Activated CD4-positive, alpha-beta T cell treated with anti-CD3 and anti-CD28 coated beads, Interleukin-2, amount 10 ng/mL, durations not matched to agents 7 days and 5 days (primary cell): ENCODE data around the gene MYL3. TPM values are rescaled to one million over a fixed set of nuclear protein-coding genes. Genes with fewer than 3 reads are reported as not detected.

ENCODE experiments used
- CTCF ChIA-PET: fragments of 350-600 bp; sonication (Branson Sonifier 250); formaldehyde crosslinking; loops from one replicate; lab custom pipeline; 2021; ENCODE audit warnings: antibody characterized with exemption; lab: Charles Lee
- POLR2A ChIA-PET: fragments of 350-600 bp; sonication (Branson Sonifier 250); formaldehyde crosslinking; loops from one replicate; lab custom pipeline; 2021; ENCODE audit warnings: antibody characterized with exemption; lab: Charles Lee
- DNase-seq: peaks from one replicate; pipeline ENCODE4 v3.0.0-alpha.2; 2020
- H3K27ac Mint-ChIP-seq: one replicate; pipeline ENCODE4 v1.8.0; 2021; ENCODE audit warnings: mild to moderate bottlenecking, moderate library complexity, mixed read lengths
- H3K27me3 Mint-ChIP-seq: one replicate; pipeline ENCODE4 v1.8.0; 2021; ENCODE audit warnings: mixed read lengths
- H3K36me3 Mint-ChIP-seq: one replicate; pipeline ENCODE4 v1.8.0; 2021; ENCODE audit warnings: low read depth, mixed read lengths
- H3K4me1 Mint-ChIP-seq: one replicate; pipeline ENCODE4 v1.8.0; 2021; ENCODE audit warnings: mixed read lengths
- H3K4me3 Mint-ChIP-seq: one replicate; pipeline ENCODE4 v1.8.0; 2021; ENCODE audit warnings: mild to moderate bottlenecking, moderate library complexity, mixed read lengths
- H3K9me3 Mint-ChIP-seq: one replicate; pipeline ENCODE4 v1.8.0; 2021; ENCODE audit warnings: mixed read lengths
- total RNA-seq, 2 experiments: library from RNA; stranded (reverse); gene quantifications; one replicate each; pipeline ENCODE4 v1.2.3, GENCODE V29; 2021

MYL3 gene
- total RNA-seq, 2 experiments from 2014 or later: not detected

GRCh38 chr3:46887980-46888494 lies 24.8 kb upstream of the MYL3 start:
- CTCF ChIA-PET: no interaction called here
- POLR2A ChIA-PET: no interaction called here

GRCh38 chr3:46885612-46886011 lies 22.4 kb upstream of the MYL3 start:
- CTCF ChIA-PET: no interaction called here
- POLR2A ChIA-PET: no interaction called here
- H3K36me3 Mint-ChIP-seq: no peaks in the 10 kb centered on the region
- peaks cover 3% of the 10 kb centered on the region for H3K4me1 Mint-ChIP-seq
- H3K9me3 Mint-ChIP-seq: no peaks in the 10 kb centered on the region
- peaks cover 53% of the 10 kb centered on the region for H3K27me3 Mint-ChIP-seq
- no peak overlapping the region for H3K4me3 Mint-ChIP-seq
- no peak overlapping the region for H3K27ac Mint-ChIP-seq
- no peak for DNase-seq

More at GRCh38 chr3:46887980-46888494, 24.8 kb upstream of the MYL3 start:
- H3K9me3 Mint-ChIP-seq: no peaks in the 10 kb centered on the region
- peaks cover 55% of the 10 kb centered on the region for H3K27me3 Mint-ChIP-seq
- DNase-seq: no peak
- H3K36me3 Mint-ChIP-seq: no peaks in the 10 kb centered on the region
- H3K27ac Mint-ChIP-seq: no peak overlapping the region
- H3K4me3 Mint-ChIP-seq: no peak overlapping the region
- peaks cover 10% of the 10 kb centered on the region for H3K4me1 Mint-ChIP-seq

GRCh38 chr3:46884929-46885328 lies 21.7 kb upstream of the MYL3 start:
- no peak overlapping the region for H3K4me3 Mint-ChIP-seq
- H3K36me3 Mint-ChIP-seq: no peaks in the 10 kb centered on the region
- no peak overlapping the region for H3K27ac Mint-ChIP-seq
- no peak for DNase-seq
- H3K9me3 Mint-ChIP-seq: no peaks in the 10 kb centered on the region
- H3K27me3 Mint-ChIP-seq: peaks cover 57% of the 10 kb centered on the region
- CTCF ChIA-PET: interaction anchor here (1.2 kb wide), 1 partner anchor 8 kb away, joined by 3 read pairs; no protein-coding TSS in a partner anchor
- H3K4me1 Mint-ChIP-seq: peaks cover 3% of the 10 kb centered on the region
- POLR2A ChIA-PET: no interaction called here

GRCh38 chr3:46884427-46884826 lies 21.2 kb upstream of the MYL3 start:
- no peaks in the 10 kb centered on the region for H3K9me3 Mint-ChIP-seq
- DNase-seq: no peak
- peaks cover 3% of the 10 kb centered on the region for H3K4me1 Mint-ChIP-seq
- no peak overlapping the region for H3K27ac Mint-ChIP-seq
- ChIA-PET POLR2A (no interaction called here), CTCF (interaction anchor here (1.2 kb wide), 1 partner anchor 9 kb away, joined by 3 read pairs; no protein-coding TSS in a partner anchor)
- peaks cover 58% of the 10 kb centered on the region for H3K27me3 Mint-ChIP-seq
- no peak overlapping the region for H3K4me3 Mint-ChIP-seq
- no peaks in the 10 kb centered on the region for H3K36me3 Mint-ChIP-seq

GRCh38 chr3:46883830-46884185 lies 20.6 kb upstream of the MYL3 start:
- Mint-ChIP-seq H3K9me3 (no peaks in the 10 kb centered on the region), H3K4me1 (peaks cover 3% of the 10 kb centered on the region), H3K27me3 (peaks cover 59% of the 10 kb centered on the region), H3K4me3 (no peak overlapping the region), H3K36me3 (no peaks in the 10 kb centered on the region), H3K27ac (no peak overlapping the region)
- ChIA-PET CTCF (interaction anchor here (1.2 kb wide), 1 partner anchor 9 kb away, joined by 3 read pairs; no protein-coding TSS in a partner anchor), POLR2A (no interaction called here)
- DNase-seq: no peak

- ChIA-PET POLR2A (no interaction called here), CTCF (no interaction called here)
- DNase-seq: no peak
- peaks cover 3% of the 10 kb centered on the region for H3K4me1 Mint-ChIP-seq
- no peaks in the 10 kb centered on the region for H3K36me3 Mint-ChIP-seq
- peaks cover 59% of the 10 kb centered on the region for H3K27me3 Mint-ChIP-seq
- H3K27ac Mint-ChIP-seq: no peak overlapping the region
- H3K9me3 Mint-ChIP-seq: no peaks in the 10 kb centered on the region
- H3K4me3 Mint-ChIP-seq: peak overlapping the region; percentile 41
Measured at GRCh38 chr3:46883054-46883829, 20.0 kb upstream of the MYL3 start.

GRCh38 chr3:46882377-46883053 lies 19.3 kb upstream of the MYL3 start:
- Mint-ChIP-seq H3K27me3 (peaks cover 57% of the 10 kb centered on the region), H3K4me3 (peak overlapping the region; percentile 41), H3K4me1 (peaks cover 3% of the 10 kb centered on the region), H3K9me3 (no peaks in the 10 kb centered on the region), H3K36me3 (no peaks in the 10 kb centered on the region), H3K27ac (no peak overlapping the region)
- POLR2A ChIA-PET: no interaction called here
- no peak for DNase-seq
- CTCF ChIA-PET: no interaction called here

- Mint-ChIP-seq H3K27ac (no peak overlapping the region), H3K9me3 (no peaks in the 10 kb centered on the region), H3K4me1 (peaks cover 3% of the 10 kb centered on the region), H3K27me3 (peaks cover 56% of the 10 kb centered on the region), H3K4me3 (no peak overlapping the region), H3K36me3 (no peaks in the 10 kb centered on the region)
- DNase-seq: no peak
- POLR2A ChIA-PET: no interaction called here
- CTCF ChIA-PET: interaction anchor here (1.4 to 1.7 kb wide), 2 partner anchors 11 to 16 kb away, joined by 3 to 5 read pairs; no protein-coding TSS in a partner anchor
Measured at GRCh38 chr3:46881596-46882376, 18.5 kb upstream of the MYL3 start.

GRCh38 chr3:46880884-46881595 lies 17.8 kb upstream of the MYL3 start:
- CTCF ChIA-PET: interaction anchor here (0.8 to 1.7 kb wide), 4 partner anchors 10 to 29 kb away, joined by 3 to 5 read pairs (median 3); no protein-coding TSS in a partner anchor
- Mint-ChIP-seq H3K4me1 (peaks cover 3% of the 10 kb centered on the region), H3K36me3 (no peaks in the 10 kb centered on the region), H3K27ac (no peak overlapping the region), H3K9me3 (no peaks in the 10 kb centered on the region), H3K4me3 (no peak overlapping the region), H3K27me3 (peaks cover 56% of the 10 kb centered on the region)
- POLR2A ChIA-PET: no interaction called here
- DNase-seq: no peak

GRCh38 chr3:46878781-46879436 lies 15.7 kb upstream of the MYL3 start:
- POLR2A ChIA-PET: no interaction called here
- CTCF ChIA-PET: interaction anchor here (1.6 kb wide), 1 partner anchor 15 kb away, joined by 3 read pairs; the partner anchor contains the start of gene MYL3
- Mint-ChIP-seq H3K27ac (no peak overlapping the region), H3K27me3 (peaks cover 46% of the 10 kb centered on the region), H3K4me3 (no peak overlapping the region), H3K36me3 (no peaks in the 10 kb centered on the region), H3K9me3 (no peaks in the 10 kb centered on the region), H3K4me1 (peaks cover 5% of the 10 kb centered on the region)
- DNase-seq: no peak

- POLR2A ChIA-PET: interaction anchor here (0.6 kb wide), 1 partner anchor 21 kb away, joined by 3 read pairs; no protein-coding TSS in a partner anchor
- DNase-seq: no peak
- H3K27ac Mint-ChIP-seq: no peak within 1 kb of the TSS
- H3K4me1 Mint-ChIP-seq: peaks cover 4% of the 10 kb centered on the region
- no peaks in the 10 kb centered on the region for H3K36me3 Mint-ChIP-seq
- H3K9me3 Mint-ChIP-seq: no peaks in the 10 kb centered on the region
- H3K4me3 Mint-ChIP-seq: no peak within 1 kb of the TSS
- H3K27me3 Mint-ChIP-seq: peaks cover 37% of the 10 kb centered on the region
- CTCF ChIA-PET: interaction anchor here (1.4 to 1.6 kb wide), 2 partner anchors 9 to 14 kb away, joined by 3 to 5 read pairs; partner anchors contain the start of gene MYL3
Measured at GRCh38 chr3:46877406-46878125, 14.3 kb upstream of the MYL3 start, which contains the start of gene PTH1R. PTH1R (plus strand) TSS chr3:46877721; CDS start chr3:46883560, 5,839 bp downstream.
